ENCODE measurements around the gene GRP. TPM values are rescaled to one million over a fixed set of nuclear protein-coding genes. Genes with fewer than 3 reads are reported as not detected.

The GRP gene
- total and polyA plus RNA-seq, 2 donors from 2014 or later: not detected

DNA sequence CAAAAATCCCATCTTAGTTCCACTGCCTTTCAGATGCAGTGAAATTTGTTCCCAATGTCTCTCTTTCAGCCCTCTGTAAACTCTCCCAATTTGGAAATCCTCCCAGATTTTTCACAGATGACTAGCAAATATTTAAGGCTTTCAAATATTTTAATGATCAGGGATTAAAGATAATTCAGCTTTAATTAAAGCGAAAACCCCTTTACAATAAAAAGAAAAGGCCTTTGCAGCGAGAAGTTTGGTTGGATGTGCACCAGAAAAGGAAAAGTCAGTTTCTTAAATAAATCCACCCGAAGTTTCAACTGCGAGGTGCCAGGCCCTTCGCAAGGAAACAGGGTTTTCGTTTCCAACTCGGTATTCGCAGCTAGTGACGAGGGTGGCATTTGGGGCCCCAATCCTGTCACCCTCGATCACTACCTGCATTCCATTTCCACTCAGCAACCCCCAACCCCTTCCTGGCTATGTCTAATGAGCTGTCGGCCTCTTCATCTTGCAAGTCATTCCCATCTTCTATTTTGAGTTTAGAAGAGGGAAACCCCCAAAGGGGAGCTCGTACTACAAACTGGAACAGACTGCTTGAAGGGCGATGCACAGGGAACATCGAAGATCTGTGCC lies 51.8 kb downstream of the GRP start:
- Histone ChIP-seq H3K27me3 (ENCODE audit: control insufficient read depth, insufficient read depth, low read length) (peaks cover 80% of the 10 kb centered on the region), H3K27ac (ENCODE audit: low read depth in 2 of 2, low read length in 2 of 2) (no peak overlapping the region), H3K36me3 (ENCODE audit: control insufficient read depth in 2 of 3, insufficient read depth in 3 of 3, low read length in 3 of 3) (no peaks in the 10 kb centered on the region), H3K9me3 (ENCODE audit: control insufficient read depth in 2 of 3, insufficient read depth in 1 of 3, low read length in 3 of 3) (no peaks in the 10 kb centered on the region), H3K9ac (ENCODE audit: low read length in 3 of 3) (no peak overlapping the region), H3K4me3 (ENCODE audit: low read length in 3 of 3) (no peak overlapping the region), H3K4me1 (ENCODE audit: control insufficient read depth in 2 of 3, insufficient read depth in 2 of 3, low read depth in 1 of 3, low read length in 3 of 3) (peaks cover 0 to 2% (median 0%) of the 10 kb centered on the region in 3 donors)
- TF ChIP-seq, protein P1, sequence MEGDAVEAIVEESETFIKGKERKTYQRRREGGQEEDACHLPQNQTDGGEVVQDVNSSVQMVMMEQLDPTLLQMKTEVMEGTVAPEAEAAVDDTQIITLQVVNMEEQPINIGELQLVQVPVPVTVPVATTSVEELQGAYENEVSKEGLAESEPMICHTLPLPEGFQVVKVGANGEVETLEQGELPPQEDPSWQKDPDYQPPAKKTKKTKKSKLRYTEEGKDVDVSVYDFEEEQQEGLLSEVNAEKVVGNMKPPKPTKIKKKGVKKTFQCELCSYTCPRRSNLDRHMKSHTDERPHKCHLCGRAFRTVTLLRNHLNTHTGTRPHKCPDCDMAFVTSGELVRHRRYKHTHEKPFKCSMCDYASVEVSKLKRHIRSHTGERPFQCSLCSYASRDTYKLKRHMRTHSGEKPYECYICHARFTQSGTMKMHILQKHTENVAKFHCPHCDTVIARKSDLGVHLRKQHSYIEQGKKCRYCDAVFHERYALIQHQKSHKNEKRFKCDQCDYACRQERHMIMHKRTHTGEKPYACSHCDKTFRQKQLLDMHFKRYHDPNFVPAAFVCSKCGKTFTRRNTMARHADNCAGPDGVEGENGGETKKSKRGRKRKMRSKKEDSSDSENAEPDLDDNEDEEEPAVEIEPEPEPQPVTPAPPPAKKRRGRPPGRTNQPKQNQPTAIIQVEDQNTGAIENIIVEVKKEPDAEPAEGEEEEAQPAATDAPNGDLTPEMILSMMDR (IDR thresholded peaks at IDR 0.05; ENCODE audit: borderline replicate concordance, extremely low read depth, insufficient read depth): no peak
- no peak for FAIRE-seq
- no peak for DNase-seq
- intact Hi-C loops (cut with DNase I): no loop called here

- TF ChIP-seq, protein P1 (IDR thresholded peaks at IDR 0.05; ENCODE audit: borderline replicate concordance, extremely low read depth, insufficient read depth): no peak
- no peak overlapping the region for H3K4me3 ChIP-seq (ENCODE audit: low read length in 3 of 3)
- H3K9ac ChIP-seq (ENCODE audit: low read length in 3 of 3): no peak overlapping the region
- no peaks in the 10 kb centered on the region for H3K36me3 ChIP-seq (ENCODE audit: control insufficient read depth in 2 of 3, insufficient read depth in 3 of 3, low read length in 3 of 3)
- H3K9me3 ChIP-seq (ENCODE audit: control insufficient read depth in 2 of 3, insufficient read depth in 1 of 3, low read length in 3 of 3): no peaks in the 10 kb centered on the region
- intact Hi-C loops (cut with DNase I): no loop called here
- peaks cover 0 to 2% (median 0%) of the 10 kb centered on the region in 3 donors for H3K4me1 ChIP-seq (ENCODE audit: control insufficient read depth in 2 of 3, insufficient read depth in 2 of 3, low read depth in 1 of 3, low read length in 3 of 3)
- FAIRE-seq: no peak
- H3K27ac ChIP-seq (ENCODE audit: low read depth in 2 of 2, low read length in 2 of 2): no peak overlapping the region
- DNase-seq: peak in 2 of 5 donors; percentile 40 to 78
- peaks cover 79% of the 10 kb centered on the region for H3K27me3 ChIP-seq (ENCODE audit: control insufficient read depth, insufficient read depth, low read length)
These were observed 52.4 kb downstream of the GRP start for GRCh38 chr18:59272221-59272888.

DNA sequence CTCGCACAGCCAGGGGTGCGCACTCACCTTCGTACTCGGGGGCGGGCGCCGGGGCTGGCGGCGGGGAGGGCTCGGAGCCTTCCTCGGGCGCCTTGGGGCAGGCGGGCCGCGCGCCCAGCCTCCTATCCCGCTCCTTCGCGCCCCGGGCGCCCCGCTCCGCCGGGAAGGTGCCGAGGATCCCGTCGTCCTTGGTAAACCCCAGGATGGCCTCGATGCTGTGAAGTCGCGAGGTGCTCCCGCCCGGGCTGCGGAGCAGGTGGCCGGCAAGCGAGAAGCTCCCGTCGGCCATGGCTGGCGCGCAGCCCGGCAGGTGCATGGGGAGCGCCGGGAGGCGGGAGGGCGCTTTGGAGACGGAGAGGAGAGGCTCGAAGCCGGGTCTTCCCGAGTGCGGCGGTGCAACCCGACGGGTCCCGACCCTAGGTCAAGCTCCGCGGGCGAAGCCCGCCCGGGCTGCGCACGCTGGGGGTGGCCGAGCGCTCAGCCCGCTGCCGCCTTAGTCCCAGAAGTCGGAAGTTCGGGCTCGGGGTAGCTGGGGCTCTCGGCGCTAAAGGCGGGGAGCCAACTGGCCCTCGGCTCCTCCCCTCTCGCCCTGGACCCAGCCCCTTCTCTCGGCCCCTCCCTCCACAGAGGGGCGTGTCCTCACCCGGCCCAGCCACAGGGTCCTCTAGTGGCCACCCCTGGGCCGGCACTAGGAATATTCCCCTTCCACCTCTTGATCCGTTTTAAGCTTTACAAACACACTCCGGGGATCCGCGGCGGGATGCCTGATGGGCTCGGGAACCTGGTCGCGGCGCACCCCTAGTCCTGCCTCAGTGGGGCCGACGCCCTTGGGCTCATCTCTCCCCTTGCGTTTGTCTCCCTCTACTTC lies 53.2 kb downstream of the GRP start, which contains the start of gene RAX:
RAX (minus strand) TSS at position 564 of the 868 bp plus-strand sequence; CDS start at position 316, 248 bp downstream.
- H3K4me3 ChIP-seq (ENCODE audit: low read length in 3 of 3): no peak within 1 kb of the TSS
- H3K4me1 ChIP-seq (ENCODE audit: control insufficient read depth in 2 of 3, insufficient read depth in 2 of 3, low read depth in 1 of 3, low read length in 3 of 3): peaks cover 0 to 2% (median 0%) of the 10 kb centered on the region in 3 donors
- H3K27ac ChIP-seq (ENCODE audit: low read depth in 2 of 2, low read length in 2 of 2): no peak within 1 kb of the TSS
- intact Hi-C loops (cut with DNase I): no loop called here
- no peaks in the 10 kb centered on the region for H3K9me3 ChIP-seq (ENCODE audit: control insufficient read depth in 2 of 3, insufficient read depth in 1 of 3, low read length in 3 of 3)
- DNase-seq: peak; percentile 61 to 74 (median 68)
- TF ChIP-seq, protein P1 (IDR thresholded peaks at IDR 0.05; ENCODE audit: borderline replicate concordance, extremely low read depth, insufficient read depth): no peak
- peaks cover 75% of the 10 kb centered on the region for H3K27me3 ChIP-seq (ENCODE audit: control insufficient read depth, insufficient read depth, low read length)
- no peak for FAIRE-seq
- H3K9ac ChIP-seq (ENCODE audit: low read length in 3 of 3): no peak within 1 kb of the TSS
- H3K36me3 ChIP-seq (ENCODE audit: control insufficient read depth in 2 of 3, insufficient read depth in 3 of 3, low read length in 3 of 3): no peaks in the 10 kb centered on the region
